Osteoblast (primary cell): Measurements from ENCODE around the gene MTARC2. TPM values are rescaled to one million over a fixed set of nuclear protein-coding genes. Genes with fewer than 3 reads are reported as not detected.
A peak's percentile ranks its signal among the peaks of the same experiment; 100 is the strongest.

ENCODE experiments used
- DNase-seq: peaks from one replicate; pipeline ENCODE4 v3.0.0; 2011; ENCODE audit warnings: low spot score, mixed read lengths; ENCODE audit not compliant: insufficient read length; ENCODE audit errors: missing footprints
- H2AFZ ChIP-seq: 2 replicates; pipeline ENCODE4 v1.6.0; 2011; ENCODE audit warnings: mild to moderate bottlenecking, low read length
- H3K27ac ChIP-seq: 2 replicates; pipeline ENCODE4 v1.5.1; 2011; ENCODE audit warnings: mild to moderate bottlenecking, low read depth, low read length, moderate library complexity
- H3K27me3 ChIP-seq: 2 replicates; pipeline ENCODE4 v1.6.0; 2012; ENCODE audit warnings: mild to moderate bottlenecking, control low read depth, inconsistent platforms, low read length, moderate library complexity; ENCODE audit not compliant: insufficient read depth
- H3K36me3 ChIP-seq: 2 replicates; pipeline ENCODE4 v1.5.1; 2011; ENCODE audit warnings: mild to moderate bottlenecking, low read length, control low read depth, moderate library complexity; ENCODE audit not compliant: insufficient read depth
- H3K4me1 ChIP-seq: 2 replicates; pipeline ENCODE4 v1.5.1; 2011; ENCODE audit warnings: mild to moderate bottlenecking, low read length, control low read depth, moderate library complexity; ENCODE audit not compliant: insufficient read depth
- H3K4me2 ChIP-seq: 2 replicates; pipeline ENCODE4 v1.6.0; 2011; ENCODE audit warnings: mild to moderate bottlenecking, low read length; ENCODE audit not compliant: insufficient read depth
- H3K4me3 ChIP-seq: fragments of 200-600 bp; sonication (generic); 3 replicates; pipeline ENCODE4 v1.5.1; 2012; ENCODE audit warnings: mild to moderate bottlenecking, low read length, inconsistent platforms; ENCODE audit not compliant: insufficient read depth
- H3K79me2 ChIP-seq: 2 replicates; pipeline ENCODE4 v1.6.0; 2012; ENCODE audit warnings: mild to moderate bottlenecking, low read length, control low read depth, inconsistent platforms; ENCODE audit not compliant: insufficient read depth
- H3K9me3 ChIP-seq: 2 replicates; pipeline ENCODE4 v1.5.1; 2011; ENCODE audit warnings: low read depth, low read length, control low read depth
- H4K20me1 ChIP-seq: 2 replicates; pipeline ENCODE4 v1.6.0; 2012; ENCODE audit warnings: mild to moderate bottlenecking, low read length, control low read depth; ENCODE audit not compliant: insufficient read depth
- total RNA-seq: library from RNA; depleted of rRNA; stranded (reverse); fragments of >200 nt; gene quantifications from 2 replicates; pipeline ENCODE4 v1.2.3, GENCODE V29; 2012
- TF ChIP-seq, protein P1 (sequence below): IDR thresholded peaks from 2 replicates; pipeline ENCODE4 v1.5.1; 2011; ENCODE audit warnings: mild to moderate bottlenecking, low read depth, low read length, moderate library complexity; ENCODE audit errors: extremely low read depth

MTARC2 gene
- total RNA-seq, 1 donor = 9.4 TPM

DNA sequence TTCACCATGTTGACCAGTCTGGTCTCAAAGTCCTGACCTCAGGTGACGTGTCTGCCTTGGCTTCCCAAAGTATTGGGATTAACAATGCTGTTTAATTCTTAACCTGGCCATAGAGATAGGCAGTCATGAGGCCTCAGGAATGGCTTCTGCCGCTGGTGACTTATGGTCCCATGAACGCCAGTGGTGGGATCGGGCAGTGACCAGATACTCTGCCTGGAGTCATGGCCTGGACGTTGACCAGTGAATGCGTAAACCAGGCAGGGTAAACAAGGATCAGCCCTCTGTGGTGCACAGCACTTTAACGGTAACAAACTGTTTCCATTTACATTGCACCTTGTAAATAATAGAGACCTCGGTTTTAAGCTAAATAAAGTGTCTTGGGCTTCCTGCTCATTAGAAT lies 61.6 kb downstream of the MTARC2 start:
- H3K9me3 ChIP-seq = no peaks in the 10 kb centered on the region
- H4K20me1 ChIP-seq = no peaks in the 10 kb centered on the region
- no peaks in the 10 kb centered on the region for H3K27me3 ChIP-seq
- TF ChIP-seq, protein P1, sequence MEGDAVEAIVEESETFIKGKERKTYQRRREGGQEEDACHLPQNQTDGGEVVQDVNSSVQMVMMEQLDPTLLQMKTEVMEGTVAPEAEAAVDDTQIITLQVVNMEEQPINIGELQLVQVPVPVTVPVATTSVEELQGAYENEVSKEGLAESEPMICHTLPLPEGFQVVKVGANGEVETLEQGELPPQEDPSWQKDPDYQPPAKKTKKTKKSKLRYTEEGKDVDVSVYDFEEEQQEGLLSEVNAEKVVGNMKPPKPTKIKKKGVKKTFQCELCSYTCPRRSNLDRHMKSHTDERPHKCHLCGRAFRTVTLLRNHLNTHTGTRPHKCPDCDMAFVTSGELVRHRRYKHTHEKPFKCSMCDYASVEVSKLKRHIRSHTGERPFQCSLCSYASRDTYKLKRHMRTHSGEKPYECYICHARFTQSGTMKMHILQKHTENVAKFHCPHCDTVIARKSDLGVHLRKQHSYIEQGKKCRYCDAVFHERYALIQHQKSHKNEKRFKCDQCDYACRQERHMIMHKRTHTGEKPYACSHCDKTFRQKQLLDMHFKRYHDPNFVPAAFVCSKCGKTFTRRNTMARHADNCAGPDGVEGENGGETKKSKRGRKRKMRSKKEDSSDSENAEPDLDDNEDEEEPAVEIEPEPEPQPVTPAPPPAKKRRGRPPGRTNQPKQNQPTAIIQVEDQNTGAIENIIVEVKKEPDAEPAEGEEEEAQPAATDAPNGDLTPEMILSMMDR = no peak
- H2AFZ ChIP-seq = no peak overlapping the region
- no peaks in the 10 kb centered on the region for H3K79me2 ChIP-seq
- no peak overlapping the region for H3K27ac ChIP-seq
- no peaks in the 10 kb centered on the region for H3K36me3 ChIP-seq
- H3K4me2 ChIP-seq = no peak overlapping the region
- H3K4me1 ChIP-seq = peaks cover 2% of the 10 kb centered on the region
- no peak overlapping the region for H3K4me3 ChIP-seq
- DNase-seq = no peak

DNA sequence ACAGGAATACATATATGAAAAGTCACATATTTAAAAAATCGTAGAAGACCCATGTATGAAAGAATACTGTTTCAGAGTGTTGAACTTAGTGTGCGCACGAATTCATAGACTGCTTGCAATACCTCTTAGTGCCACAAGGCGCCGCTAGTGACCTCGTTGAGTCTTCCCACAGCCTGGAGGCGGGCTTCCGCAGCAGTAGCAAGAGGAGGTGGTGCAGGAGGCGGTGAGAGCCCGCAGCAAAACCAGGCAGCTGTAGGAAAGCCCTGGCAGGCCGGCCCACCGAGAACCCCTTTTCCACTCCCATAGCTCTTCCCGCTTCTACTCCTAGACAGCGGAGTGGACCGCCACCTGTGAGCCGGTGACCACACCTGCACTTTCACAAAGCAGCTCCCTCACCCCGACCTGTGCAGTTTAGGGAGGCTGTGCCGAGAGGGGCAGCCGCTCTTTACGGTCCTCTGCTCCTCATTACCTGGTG lies 62.1 kb downstream of the MTARC2 start:
- Histone ChIP-seq H3K4me3 (peak overlapping the region; percentile 62), H2AFZ (peak overlapping the region; percentile 84)
- peak; percentile 87 for DNase-seq

DNA sequence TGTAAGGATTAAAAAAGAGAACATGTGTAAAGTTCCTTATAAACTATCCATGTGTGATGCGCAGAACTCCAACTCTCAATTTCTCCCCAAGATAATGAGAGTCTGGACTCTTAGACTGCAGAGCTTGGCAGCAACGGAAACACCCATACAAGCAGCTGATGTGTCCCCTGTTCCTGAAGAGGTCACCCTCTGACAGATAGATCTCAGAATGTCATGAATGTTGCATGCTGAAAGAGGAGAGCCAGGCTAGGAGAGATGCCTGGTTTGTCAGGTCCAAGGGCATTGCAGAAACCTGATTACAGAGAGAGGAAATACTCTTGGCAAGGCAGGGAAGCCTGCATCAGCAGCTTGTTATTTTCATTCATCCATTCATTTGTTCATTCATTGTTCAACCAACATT lies 62.8 kb downstream of the MTARC2 start:
- no peak for DNase-seq
- H3K9me3 ChIP-seq = no peaks in the 10 kb centered on the region
- peaks cover 2% of the 10 kb centered on the region for H3K4me1 ChIP-seq
- H3K4me2 ChIP-seq = no peak overlapping the region
- no peaks in the 10 kb centered on the region for H4K20me1 ChIP-seq
- TF ChIP-seq, protein P1 = no peak
- H3K79me2 ChIP-seq = no peaks in the 10 kb centered on the region
- no peak overlapping the region for H3K4me3 ChIP-seq
- no peaks in the 10 kb centered on the region for H3K36me3 ChIP-seq
- no peaks in the 10 kb centered on the region for H3K27me3 ChIP-seq
- H2AFZ ChIP-seq = no peak overlapping the region
- H3K27ac ChIP-seq = no peak overlapping the region

More for the DNA sequence above, 62.1 kb downstream of the MTARC2 start:
- H3K27me3 ChIP-seq = no peaks in the 10 kb centered on the region
- no peak overlapping the region for H3K27ac ChIP-seq
- TF ChIP-seq, protein P1 = peak; percentile 95
- H3K79me2 ChIP-seq = no peaks in the 10 kb centered on the region
- H4K20me1 ChIP-seq = no peaks in the 10 kb centered on the region
- H3K9me3 ChIP-seq = no peaks in the 10 kb centered on the region
- H3K4me1 ChIP-seq = peaks cover 2% of the 10 kb centered on the region
- peak overlapping the region; percentile 78 for H3K4me2 ChIP-seq
- no peaks in the 10 kb centered on the region for H3K36me3 ChIP-seq

- peaks cover 2% of the 10 kb centered on the region for H3K4me1 ChIP-seq
- no peaks in the 10 kb centered on the region for H3K27me3 ChIP-seq
- H3K9me3 ChIP-seq = no peaks in the 10 kb centered on the region
- TF ChIP-seq, protein P1 = no peak
- no peak overlapping the region for H3K4me3 ChIP-seq
- no peak overlapping the region for H3K4me2 ChIP-seq
- H3K27ac ChIP-seq = no peak overlapping the region
- no peaks in the 10 kb centered on the region for H4K20me1 ChIP-seq
- no peaks in the 10 kb centered on the region for H3K79me2 ChIP-seq
- no peaks in the 10 kb centered on the region for H3K36me3 ChIP-seq
- no peak for DNase-seq
- H2AFZ ChIP-seq = no peak overlapping the region
Observed at GRCh38 chr1:220811695-220812094, 63.6 kb downstream of the MTARC2 start.
